Thyroid gland (tissue), 4 donors: ENCODE data around the gene HOXC4. TPM values are rescaled to one million over a fixed set of nuclear protein-coding genes. Genes with fewer than 3 reads are reported as not detected.
"Not testable (repeated sequence)": the region's sequence is repeated elsewhere in the genome, so short reads cannot be mapped to it uniquely, and the experiment has no call there.

Experiments used
- DNase-seq, 2 donors: peaks; one replicate each; pipeline ENCODE4 v3.0.0-alpha.2; 2019
- H3K27ac ChIP-seq, 3 donors: fragments of 200-600 bp; sonication (generic); 1 replicate in 2 of 3; 2 replicates in 1 of 3; pipeline ENCODE4 v1.5.1; 2016 to 2019; ENCODE audit warnings: mild to moderate bottlenecking in 1 of 3, moderate library complexity in 1 of 3
- H3K27me3 ChIP-seq: fragments of 200-600 bp; sonication (generic); one replicate; pipeline ENCODE4 v1.5.1; 2019
- H3K36me3 ChIP-seq, 2 donors: fragments of 200-600 bp; sonication (generic); one replicate each; pipeline ENCODE4 v1.5.1; 2016 to 2019
- H3K4me1 ChIP-seq, 2 donors: fragments of 200-600 bp; sonication (generic); one replicate each; pipeline ENCODE4 v1.5.1; 2017 to 2019
- H3K4me3 ChIP-seq, 3 donors: fragments of 200-600 bp; sonication (generic); replicated peaks in 1 of 3; 1 replicate in 2 of 3; 2 replicates in 1 of 3; pipeline ENCODE4 v1.5.1; 2016; ENCODE audit warnings: mild to moderate bottlenecking in 1 of 3
- H3K9me3 ChIP-seq: fragments of 200-600 bp; sonication (generic); one replicate; pipeline ENCODE4 v1.5.1; 2017
- CTCF ChIP-seq, 6 experiments: fragments of 200-600 bp in 3 of 6; fragments of 450-650 bp in 3 of 6; sonication (generic) in 3 of 6; IDR thresholded peaks; one replicate each; pipeline ENCODE4 v1.5.1; 2016 to 2019; ENCODE audit warnings: antibody characterized with exemption in 6 of 6, mild to moderate bottlenecking in 2 of 6, inconsistent platforms in 1 of 6, moderate library complexity in 1 of 6
- POLR2A ChIP-seq, 2 donors: fragments of 450-650 bp; IDR thresholded peaks; one replicate each; pipeline ENCODE4 v1.6.1; 2017; ENCODE audit warnings: antibody characterized with exemption in 2 of 2, mild to moderate bottlenecking in 2 of 2, moderate library complexity in 1 of 2
- WGBS, 2 donors: methylation state at CpG; one replicate each; pipeline ENCODE4 v1.1.5; 2017; 5-methylcytosine and 5-hydroxymethylcytosine counted together
- intact Hi-C: fragments of 100-400 bp; cut with DNase I; formaldehyde crosslinking; loops from one replicate; pipeline ENCODE4 v1.15.1; 2023
- total RNA-seq, 4 donors: library from RNA; depleted of rRNA; stranded (reverse); fragments of >200 nt; gene quantifications; one replicate each; pipeline ENCODE4 v1.2.3, GENCODE V29; 2016

HOXC4 gene
- total RNA-seq, 4 donors from 2014 or later = 0.22 to 0.27 TPM; not detected in 2

- H3K27me3 ChIP-seq, H3K9me3 ChIP-seq, H3K4me1 ChIP-seq, H3K36me3 ChIP-seq, intact Hi-C loops, H3K4me3 ChIP-seq, DNase-seq, H3K27ac ChIP-seq: not testable (repeated sequence)
- WGBS, 2 donors = 32 to 36% methylated on average over 19 of the region's 19 CpGs
Observed at GRCh38 chr12:54080008-54080924, 26.6 kb downstream of the HOXC4 start.

- H3K9me3 ChIP-seq, H3K4me3 ChIP-seq, intact Hi-C loops, H3K27ac ChIP-seq, H3K27me3 ChIP-seq, H3K36me3 ChIP-seq, DNase-seq, H3K4me1 ChIP-seq: not testable (repeated sequence)
- 21 to 34% methylated on average over 16 of the region's 16 CpGs for WGBS, 2 donors
Observed at GRCh38 chr12:54081053-54081514, 27.4 kb downstream of the HOXC4 start.

- H3K9me3 ChIP-seq, intact Hi-C loops, H3K36me3 ChIP-seq, H3K27ac ChIP-seq, H3K4me1 ChIP-seq, DNase-seq, H3K27me3 ChIP-seq, H3K4me3 ChIP-seq: not testable (repeated sequence)
- 14 to 20% methylated on average over 20 to 32 of the region's 35 CpGs for WGBS, 2 donors
Observed at GRCh38 chr12:54081581-54082396, 28.2 kb downstream of the HOXC4 start.

GRCh38 chr12:54082397-54082892 lies 28.8 kb downstream of the HOXC4 start:
- no peaks in the 10 kb centered on the region for H3K4me1 ChIP-seq
- no peak overlapping the region for H3K4me3 ChIP-seq
- no peak for DNase-seq
- H3K27ac ChIP-seq = no peak overlapping the region
- intact Hi-C loops = no loop called here
- no peaks in the 10 kb centered on the region for H3K36me3 ChIP-seq
- no peaks in the 10 kb centered on the region for H3K9me3 ChIP-seq
- peaks cover 4% of the 10 kb centered on the region for H3K27me3 ChIP-seq
- no peak for TF ChIP-seq POLR2A (IDR thresholded peaks at IDR 0.05)
- TF ChIP-seq CTCF (IDR thresholded peaks at IDR 0.05) = no peak
- 5 to 8% methylated on average over 16 of the region's 36 CpGs for WGBS, 2 donors

GRCh38 chr12:54088011-54088410 lies 34.4 kb downstream of the HOXC4 start:
- intact Hi-C loops, H3K4me1 ChIP-seq: not testable (repeated sequence)

GRCh38 chr12:54089465-54089864 lies 35.8 kb downstream of the HOXC4 start:
- WGBS, 2 donors = 72 to 79% methylated on average over 6 of the region's 6 CpGs
- H3K36me3 ChIP-seq, H3K27ac ChIP-seq, H3K4me1 ChIP-seq, H3K27me3 ChIP-seq, H3K4me3 ChIP-seq, H3K9me3 ChIP-seq, intact Hi-C loops, DNase-seq: not testable (repeated sequence)

More at GRCh38 chr12:54088011-54088410, 34.4 kb downstream of the HOXC4 start:
- H3K9me3 ChIP-seq, H3K27ac ChIP-seq, H3K36me3 ChIP-seq, H3K27me3 ChIP-seq, DNase-seq, H3K4me3 ChIP-seq: not testable (repeated sequence)

- H3K27me3 ChIP-seq = not testable (repeated sequence)
- 0 to 3% methylated on average over 7 to 14 of the region's 37 CpGs for WGBS, 2 donors
Observed at GRCh38 chr12:54090312-54090711, 36.7 kb downstream of the HOXC4 start.

GRCh38 chr12:54092943-54093342 lies 39.3 kb downstream of the HOXC4 start:
- H3K27ac ChIP-seq, intact Hi-C loops, DNase-seq, H3K27me3 ChIP-seq, H3K4me3 ChIP-seq, H3K36me3 ChIP-seq, H3K4me1 ChIP-seq, H3K9me3 ChIP-seq: not testable (repeated sequence)
- WGBS, 2 donors = 62 to 69% methylated on average over 2 of the region's 2 CpGs

More at GRCh38 chr12:54090312-54090711, 36.7 kb downstream of the HOXC4 start:
- DNase-seq, H3K27ac ChIP-seq, H3K9me3 ChIP-seq, H3K36me3 ChIP-seq, H3K4me3 ChIP-seq, H3K4me1 ChIP-seq, intact Hi-C loops: not testable (repeated sequence)

GRCh38 chr12:54095928-54096327 lies 42.3 kb downstream of the HOXC4 start:
- 64 to 66% methylated on average over 5 of the region's 5 CpGs for WGBS, 2 donors
- intact Hi-C loops = not testable (repeated sequence)

GRCh38 chr12:54098644-54099043 lies 45.0 kb downstream of the HOXC4 start:
- intact Hi-C loops, H3K36me3 ChIP-seq, H3K4me1 ChIP-seq, H3K27me3 ChIP-seq, H3K9me3 ChIP-seq, H3K27ac ChIP-seq, H3K4me3 ChIP-seq, DNase-seq: not testable (repeated sequence)
- WGBS, 2 donors = 82 to 83% methylated on average over 2 of the region's 2 CpGs

More at GRCh38 chr12:54095928-54096327, 42.3 kb downstream of the HOXC4 start:
- H3K4me3 ChIP-seq, H3K9me3 ChIP-seq, H3K36me3 ChIP-seq, H3K27me3 ChIP-seq, H3K27ac ChIP-seq, H3K4me1 ChIP-seq, DNase-seq: not testable (repeated sequence)

GRCh38 chr12:54100588-54100987 lies 47.0 kb downstream of the HOXC4 start:
- H3K27me3 ChIP-seq, H3K36me3 ChIP-seq, intact Hi-C loops, H3K4me3 ChIP-seq, H3K9me3 ChIP-seq, H3K4me1 ChIP-seq, DNase-seq, H3K27ac ChIP-seq: not testable (repeated sequence)
- 84% methylated on average over 6 of the region's 6 CpGs for WGBS, 2 donors
